Measurements from ENCODE around the gene FYN. TPM values are rescaled to one million over a fixed set of nuclear protein-coding genes. Genes with fewer than 3 reads are reported as not detected.

FYN gene
- total and polyA plus RNA-seq, 10 of the 15 experiments (the other 5 are each of a cell fraction or from before 2014, with no cell fraction given), result 51.4 to 247 (median 138) TPM

GRCh38 chr6:111739257-111739696, 134.0 kb downstream of the FYN start (continued):
- no peak for TF ChIP-seq MTA3 (IDR thresholded peaks at IDR 0.05; ENCODE audit: borderline replicate concordance, low read length)
- no peak for TF ChIP-seq TCF7 (IDR thresholded peaks at IDR 0.05; ENCODE audit: borderline replicate concordance)
- no peak for TF ChIP-seq ZBTB40 (IDR thresholded peaks at IDR 0.05; ENCODE audit: borderline replicate concordance)
- TF ChIP-seq PAX8 (IDR thresholded peaks at IDR 0.05), result no peak
- no peak for TF ChIP-seq TCF3 (IDR thresholded peaks at IDR 0.05; ENCODE audit: borderline replicate concordance, insufficient read depth, low read depth, low read length)
- TF ChIP-seq PKNOX1 (IDR thresholded peaks at IDR 0.05), result peak; percentile 94
- no peak for TF ChIP-seq RCOR1 (conservative IDR thresholded peaks at IDR 0.05; ENCODE audit: low read depth, low read length)
- TF ChIP-seq IKZF2 (IDR thresholded peaks at IDR 0.05), result peak; percentile 80
- TF ChIP-seq ESRRA (IDR thresholded peaks at IDR 0.05; ENCODE audit: low read length), result no peak
- peak; percentile 86 for TF ChIP-seq EED (IDR thresholded peaks at IDR 0.05; ENCODE audit: low read depth)
- TF ChIP-seq ZNF622 (IDR thresholded peaks at IDR 0.05), result no peak
- TF ChIP-seq IKZF1 (conservative IDR thresholded peaks at IDR 0.05), result peak; percentile 74
- TF ChIP-seq POLR2A (IDR thresholded peaks at IDR 0.05; ENCODE audit: low read depth, low read length), result no peak
- TF ChIP-seq E2F8 (IDR thresholded peaks at IDR 0.05; ENCODE audit: low read depth, partially characterized antibody), result no peak
- TF ChIP-seq TARDBP (IDR thresholded peaks at IDR 0.05; ENCODE audit: borderline replicate concordance), result no peak
- no peak for TF ChIP-seq STAT1 (conservative IDR thresholded peaks at IDR 0.05)
- TF ChIP-seq SREBF1 (IDR thresholded peaks at IDR 0.05; ENCODE audit: low read length), result no peak
- peak; percentile 83 for TF ChIP-seq SPI1 (IDR thresholded peaks at IDR 0.05; ENCODE audit: borderline replicate concordance, insufficient read depth, low read depth, low read length)
- no peak for TF ChIP-seq ASH2L (IDR thresholded peaks at IDR 0.05; ENCODE audit: borderline replicate concordance, low read depth)
- TF ChIP-seq GATAD2B (conservative IDR thresholded peaks at IDR 0.05; ENCODE audit: low read depth), result peak; percentile 45; the same call in 1 of the 2 replicates
- no peak for TF ChIP-seq EZH2 (IDR thresholded peaks at IDR 0.05; ENCODE audit: borderline replicate concordance, control insufficient read depth, low read depth, low read length)
- TF ChIP-seq CBFB (IDR thresholded peaks at IDR 0.05; ENCODE audit: low read depth), result peak; percentile 57
- TF ChIP-seq BMI1 (IDR thresholded peaks at IDR 0.05; ENCODE audit: borderline replicate concordance), result no peak
- no peak for TF ChIP-seq CBX3 (IDR thresholded peaks at IDR 0.05; ENCODE audit: borderline replicate concordance, low read depth)
